Transverse colon (tissue), 4 donors: ENCODE data around the gene FYCO1.

ENCODE experiments used
- EP300 ChIP-seq: sonication (generic); formaldehyde crosslinking; IDR thresholded peaks from one replicate; pipeline ENCODE4 v1.6.1; 2017; ENCODE audit warnings: antibody characterized with exemption, low read depth
- POLR2A ChIP-seq: fragments of 450-650 bp; IDR thresholded peaks from one replicate; pipeline ENCODE4 v1.6.1; 2016; ENCODE audit warnings: antibody characterized with exemption, mild to moderate bottlenecking, moderate library complexity
- POLR2AphosphoS5 ChIP-seq, 3 donors: sonication (generic); formaldehyde crosslinking; IDR thresholded peaks; one replicate each; pipeline ENCODE4 v1.6.1; 2016; ENCODE audit warnings: antibody characterized with exemption in 3 of 3
- TF ChIP-seq, protein P1 (sequence below), 5 experiments: fragments of 200-600 bp in 3 of 5; fragments of 450-650 bp in 2 of 5; sonication (generic) in 3 of 5; IDR thresholded peaks; 1 replicate in 2 of 5; 2 replicates in 3 of 5; pipeline ENCODE4 v1.5.1; 2016 to 2017; ENCODE audit warnings: antibody characterized with exemption in 5 of 5, inconsistent platforms in 3 of 5, mild to moderate bottlenecking in 2 of 5, moderate library complexity in 1 of 5

DNA sequence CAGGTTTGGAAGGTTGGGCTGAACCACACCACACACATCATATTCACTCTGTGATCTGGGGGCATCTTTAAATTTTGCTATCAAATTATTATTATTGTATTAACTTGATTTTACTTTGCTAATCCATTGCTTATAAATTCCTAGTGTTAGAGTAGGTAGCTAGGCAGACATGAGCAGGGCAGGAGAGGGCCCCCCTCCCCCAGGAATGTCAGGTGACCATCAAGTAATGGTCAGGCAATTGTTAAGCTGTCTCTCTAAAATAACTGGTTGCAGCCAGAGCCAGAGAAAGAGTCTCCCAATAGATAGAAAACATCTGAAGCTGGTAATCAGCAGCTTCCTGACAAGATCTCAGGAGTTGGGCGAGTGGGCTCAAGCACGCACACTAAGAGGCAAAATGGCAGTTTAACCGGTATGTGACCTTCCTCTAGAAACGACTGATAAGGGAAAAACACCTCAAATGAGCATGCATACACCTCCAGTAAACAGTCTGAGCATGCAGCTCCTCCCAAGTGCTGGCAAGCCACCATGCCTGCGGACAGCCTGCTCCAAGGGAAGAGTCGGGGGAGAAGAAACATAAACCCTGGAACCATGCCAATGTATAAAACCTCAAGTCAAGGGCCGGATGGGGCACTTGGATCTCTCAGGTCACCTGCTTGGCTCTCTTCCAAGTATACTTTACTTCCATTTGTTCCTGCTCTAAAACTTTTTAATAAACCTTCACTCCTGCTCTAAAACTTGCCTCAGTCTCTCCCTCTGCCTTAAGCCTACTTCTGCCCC is 55.4 kb downstream of the FYCO1 start:
- TF ChIP-seq, protein P1, sequence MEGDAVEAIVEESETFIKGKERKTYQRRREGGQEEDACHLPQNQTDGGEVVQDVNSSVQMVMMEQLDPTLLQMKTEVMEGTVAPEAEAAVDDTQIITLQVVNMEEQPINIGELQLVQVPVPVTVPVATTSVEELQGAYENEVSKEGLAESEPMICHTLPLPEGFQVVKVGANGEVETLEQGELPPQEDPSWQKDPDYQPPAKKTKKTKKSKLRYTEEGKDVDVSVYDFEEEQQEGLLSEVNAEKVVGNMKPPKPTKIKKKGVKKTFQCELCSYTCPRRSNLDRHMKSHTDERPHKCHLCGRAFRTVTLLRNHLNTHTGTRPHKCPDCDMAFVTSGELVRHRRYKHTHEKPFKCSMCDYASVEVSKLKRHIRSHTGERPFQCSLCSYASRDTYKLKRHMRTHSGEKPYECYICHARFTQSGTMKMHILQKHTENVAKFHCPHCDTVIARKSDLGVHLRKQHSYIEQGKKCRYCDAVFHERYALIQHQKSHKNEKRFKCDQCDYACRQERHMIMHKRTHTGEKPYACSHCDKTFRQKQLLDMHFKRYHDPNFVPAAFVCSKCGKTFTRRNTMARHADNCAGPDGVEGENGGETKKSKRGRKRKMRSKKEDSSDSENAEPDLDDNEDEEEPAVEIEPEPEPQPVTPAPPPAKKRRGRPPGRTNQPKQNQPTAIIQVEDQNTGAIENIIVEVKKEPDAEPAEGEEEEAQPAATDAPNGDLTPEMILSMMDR (IDR thresholded peaks at IDR 0.05): no peak
- TF ChIP-seq POLR2A (no peak), POLR2AphosphoS5 (IDR thresholded peaks at IDR 0.05) (no peak), EP300 (no peak)
